Inflammatory macrophage treated with lipopolysaccharide for 1 hour (primary cell): ENCODE data around the gene DAAM1.

Source experiments
- DNase-seq, 2 donors: peaks; one replicate each; pipeline ENCODE4 v3.0.0-alpha.2; 2020 to 2022

The DAAM1 gene

DNA sequence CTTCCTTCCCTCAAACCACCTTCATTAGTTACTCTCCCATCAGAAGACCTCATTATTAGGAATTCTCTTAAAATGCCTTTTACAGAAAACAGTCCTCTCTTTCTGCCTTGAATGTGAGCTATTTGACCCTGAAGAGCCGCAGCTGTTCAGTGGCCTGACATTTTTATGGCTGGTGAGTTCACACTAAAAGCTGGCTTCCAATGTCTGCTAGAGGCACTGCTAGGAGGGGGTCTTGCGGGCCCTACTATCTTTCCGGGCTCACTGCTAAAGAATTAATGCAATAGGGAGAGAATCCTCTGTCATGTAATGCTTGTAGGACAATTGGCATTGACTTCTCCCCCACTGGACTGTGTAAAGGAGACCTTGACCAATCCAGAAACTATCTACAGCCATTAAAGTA is 189.0 kb downstream of the DAAM1 start:
- no peak for DNase-seq

DNA sequence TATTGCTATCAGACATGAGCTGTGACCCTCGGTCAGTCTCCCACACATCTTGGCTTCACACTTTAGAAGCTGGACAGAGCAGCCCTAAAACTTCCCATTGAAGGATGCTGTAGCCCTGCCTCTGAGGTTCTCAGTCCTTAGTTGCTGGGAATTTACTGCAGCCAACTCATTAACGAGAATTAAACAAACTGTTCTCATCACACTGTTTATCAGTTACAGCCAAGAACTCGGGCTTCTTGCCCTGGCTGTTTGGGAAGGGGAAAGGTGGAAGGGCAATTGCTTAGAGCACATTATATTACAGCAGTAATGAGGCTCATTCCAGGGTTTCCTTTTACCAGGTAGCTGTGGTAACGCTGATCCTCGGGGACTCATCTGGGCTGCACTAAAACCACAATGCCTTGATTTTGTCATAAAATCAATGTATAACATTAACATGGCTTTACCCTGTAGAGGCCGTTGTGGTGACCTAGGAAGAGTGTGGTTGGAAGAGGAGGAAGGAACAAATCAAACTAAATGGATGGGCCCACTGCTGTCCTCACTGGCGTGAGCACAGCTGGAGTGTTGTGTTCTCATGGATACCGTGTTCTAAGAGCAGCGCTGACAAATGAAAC is 189.6 kb downstream of the DAAM1 start:
- DNase-seq = no peak

DNA sequence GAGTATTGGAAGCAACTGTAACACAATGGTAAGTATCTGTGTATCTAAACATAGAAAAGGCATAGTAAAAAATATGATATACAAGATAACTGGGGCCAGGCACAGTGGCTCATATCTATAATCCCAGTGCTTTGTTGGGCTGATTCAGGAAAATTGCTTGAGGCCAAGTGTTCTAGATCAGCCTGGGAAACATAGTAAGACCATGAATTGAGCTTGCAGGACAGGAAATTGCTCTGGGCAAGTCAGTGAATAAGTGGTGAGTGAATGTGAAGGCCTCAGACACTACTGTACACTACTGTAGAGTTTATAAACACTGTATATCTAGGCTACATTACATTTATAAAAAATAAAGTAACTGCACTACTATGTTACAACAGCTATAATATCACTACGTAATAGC is 201.5 kb downstream of the DAAM1 start:
- DNase-seq = no peak

DNA sequence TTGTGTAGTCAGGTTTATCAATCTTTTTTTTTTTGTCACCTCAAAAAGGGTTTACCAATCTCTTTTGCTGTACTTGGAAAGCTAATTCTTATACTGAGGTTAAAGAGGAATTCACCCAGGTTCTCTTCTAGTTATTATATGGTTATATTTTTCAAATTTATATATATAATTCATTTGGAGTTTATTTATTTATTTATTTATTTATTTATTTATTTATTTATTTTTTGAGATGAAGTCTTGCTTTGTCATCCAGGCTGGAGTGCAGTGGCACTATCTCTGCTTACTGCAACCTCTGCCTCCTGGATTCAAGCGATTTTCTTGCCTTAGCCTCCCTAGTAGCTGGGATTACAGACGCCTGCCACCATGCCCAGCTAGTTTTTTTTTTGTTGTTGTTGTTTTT is 202.9 kb downstream of the DAAM1 start:
- no peak for DNase-seq

DNA sequence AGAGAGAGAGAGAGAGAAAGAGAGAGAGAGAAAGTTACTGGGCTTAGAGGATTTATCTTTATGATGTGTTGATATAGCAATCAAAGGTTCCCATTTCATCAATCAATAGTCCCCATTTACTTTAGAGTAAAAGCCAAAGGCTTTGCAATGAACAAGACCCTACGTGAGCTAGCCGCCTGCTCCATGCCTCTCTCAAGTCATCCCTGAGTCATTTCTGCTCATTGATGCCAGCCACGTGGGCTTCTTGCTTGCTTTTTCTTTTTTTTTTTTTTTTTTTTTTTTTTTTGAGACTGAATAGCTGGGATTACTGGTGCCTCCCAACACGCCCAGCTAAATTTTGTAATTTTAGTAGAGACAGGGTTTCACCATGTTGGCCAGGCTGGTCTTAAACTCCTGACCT is 205.8 kb downstream of the DAAM1 start:
- no peak for DNase-seq

DNA sequence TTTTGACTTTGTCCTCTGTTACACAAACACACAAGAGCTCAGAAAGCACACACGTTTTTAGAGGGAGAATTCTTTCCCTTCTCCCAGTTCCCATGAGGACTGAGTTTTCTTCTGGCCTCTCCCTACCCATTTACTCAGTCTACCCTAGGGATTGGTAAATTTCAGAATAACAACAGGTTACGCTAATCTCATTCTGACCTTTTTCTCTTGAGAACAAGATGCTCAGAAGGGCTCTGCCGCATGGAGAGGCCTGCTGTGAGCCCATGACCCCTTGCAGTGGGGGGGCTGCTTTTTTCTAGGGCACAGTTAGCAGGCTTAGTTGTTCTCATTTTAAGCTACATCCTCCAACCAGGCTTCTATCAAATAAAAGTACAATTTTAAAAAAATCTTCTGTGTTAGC is 207.2 kb downstream of the DAAM1 start:
- DNase-seq = no peak

DNA sequence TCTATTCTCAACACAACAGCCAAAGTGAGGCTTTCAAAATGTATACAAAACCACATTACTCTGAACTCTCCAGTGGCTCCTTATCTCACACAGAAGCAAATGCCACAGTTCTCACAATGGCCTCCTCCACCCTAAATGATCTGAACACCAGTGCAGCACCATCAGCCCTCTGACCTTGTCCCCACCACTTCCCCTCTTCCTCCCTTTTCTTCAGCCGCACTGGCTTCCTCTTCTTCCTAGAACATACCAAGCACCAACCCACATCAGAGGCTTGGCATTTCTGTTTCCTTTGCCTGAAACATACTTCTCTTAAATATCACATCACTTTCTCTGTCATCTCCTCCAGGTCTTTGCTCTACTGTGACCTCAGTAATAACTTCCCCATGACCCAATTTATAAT is 210.4 kb downstream of the DAAM1 start:
- peak; percentile 46 to 48 for DNase-seq

DNA sequence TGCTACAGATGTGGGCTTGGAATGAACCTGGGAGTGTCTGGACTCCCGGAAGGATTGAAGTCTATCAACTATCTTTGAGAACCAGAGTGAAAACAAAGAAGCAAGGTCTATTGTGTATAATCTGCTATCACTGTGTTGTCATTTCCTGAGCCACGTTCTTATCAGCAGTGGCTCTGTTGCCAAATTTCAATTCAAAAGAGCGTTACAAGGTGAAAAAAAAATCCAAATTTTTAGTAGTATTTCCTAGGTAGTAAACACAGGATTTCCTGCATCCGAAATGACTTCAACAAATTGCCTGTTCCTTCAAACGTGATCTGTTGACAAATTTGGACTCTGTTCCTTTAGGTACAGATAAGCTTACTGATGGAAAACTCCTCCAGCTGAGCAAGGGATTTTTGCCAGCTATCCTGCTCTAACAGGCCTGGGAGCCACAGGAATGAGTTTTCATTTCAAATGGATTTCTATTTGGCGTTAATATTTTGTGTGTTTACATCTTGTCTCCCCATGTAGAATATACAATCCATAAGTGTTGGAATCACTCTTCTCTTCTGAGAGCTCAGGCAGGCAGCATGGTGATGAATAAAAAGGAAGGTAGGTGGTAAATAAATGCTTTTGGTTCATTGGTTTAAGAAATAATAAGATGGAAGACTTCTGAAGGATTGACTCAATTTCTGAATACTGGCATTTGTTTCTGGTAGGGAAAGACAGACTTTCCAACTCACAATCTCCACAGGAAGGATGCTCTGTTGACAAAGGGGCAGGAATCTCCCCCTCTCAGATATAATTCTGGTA is 218.2 kb downstream of the DAAM1 start:
- no peak for DNase-seq

DNA sequence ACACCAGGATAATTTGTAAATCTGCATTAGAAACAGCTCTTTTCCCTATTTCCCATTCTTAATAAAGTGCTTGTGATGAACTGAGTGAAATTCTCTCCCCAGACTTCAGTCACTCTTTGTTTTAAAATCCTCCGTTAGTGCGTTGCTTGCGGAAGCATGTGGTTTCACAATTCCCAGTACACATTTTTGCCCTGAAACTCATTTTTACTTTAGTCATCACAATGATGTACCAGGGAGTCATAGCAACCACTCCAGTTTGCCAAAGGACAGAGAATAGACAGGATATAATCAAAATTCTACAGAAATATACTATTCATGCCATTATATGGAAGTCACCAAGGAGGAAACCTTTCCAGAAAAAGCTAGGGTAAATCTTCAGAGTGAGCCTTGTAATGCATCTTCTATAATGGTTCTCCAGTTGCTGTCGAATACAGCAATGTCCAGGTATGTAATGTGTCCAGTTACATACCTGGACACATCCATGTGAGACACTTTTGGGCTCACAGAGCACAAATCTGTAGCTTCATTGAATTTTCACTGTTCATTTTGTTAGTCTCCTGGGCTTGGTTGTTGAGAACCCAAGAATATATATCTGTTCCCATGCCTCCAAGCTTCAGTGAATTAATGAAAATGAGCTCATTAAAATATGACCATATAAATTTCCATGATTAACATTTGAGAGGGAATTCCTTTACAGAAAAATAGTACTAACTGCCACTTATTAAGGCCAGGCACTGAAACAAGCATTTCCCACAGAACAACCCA is 219.0 kb downstream of the DAAM1 start:
- DNase-seq = peak in 1 of 2 donors; percentile 10

DNA sequence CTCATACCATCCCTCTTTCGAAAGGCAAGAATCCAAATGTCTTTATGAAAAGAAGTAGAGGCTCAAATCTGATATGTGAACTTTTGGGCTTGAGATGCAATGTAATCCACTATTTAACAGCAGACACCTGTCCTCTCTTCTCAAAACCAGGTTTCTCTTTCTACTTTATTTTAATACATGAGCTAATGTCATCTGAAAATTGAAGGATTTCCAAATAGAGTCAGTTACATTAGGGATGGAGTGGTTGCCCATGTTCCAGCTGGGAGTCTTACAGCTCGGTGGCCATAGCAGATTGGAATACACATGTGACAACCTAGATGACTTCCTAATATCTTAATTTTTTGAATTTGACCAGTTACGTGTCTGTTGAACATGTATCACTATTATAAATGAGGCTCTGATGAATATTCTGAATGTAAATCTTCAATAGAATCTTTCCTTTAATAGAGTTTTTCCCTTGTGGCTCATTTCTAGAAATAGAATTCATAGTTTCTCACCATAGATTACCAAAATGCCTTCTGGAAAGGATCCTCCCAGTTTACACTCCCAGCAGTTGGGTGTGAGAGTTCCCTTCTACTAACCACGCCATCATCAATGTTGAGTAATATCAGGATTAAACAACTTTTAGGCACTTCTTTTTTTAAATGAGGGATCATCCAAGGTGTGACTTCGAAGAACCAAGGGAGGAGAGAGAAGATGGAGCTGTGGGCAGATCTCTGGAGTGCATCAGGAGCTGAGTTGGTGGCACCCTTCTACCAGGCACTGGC is 227.6 kb downstream of the DAAM1 start:
- no peak for DNase-seq

DNA sequence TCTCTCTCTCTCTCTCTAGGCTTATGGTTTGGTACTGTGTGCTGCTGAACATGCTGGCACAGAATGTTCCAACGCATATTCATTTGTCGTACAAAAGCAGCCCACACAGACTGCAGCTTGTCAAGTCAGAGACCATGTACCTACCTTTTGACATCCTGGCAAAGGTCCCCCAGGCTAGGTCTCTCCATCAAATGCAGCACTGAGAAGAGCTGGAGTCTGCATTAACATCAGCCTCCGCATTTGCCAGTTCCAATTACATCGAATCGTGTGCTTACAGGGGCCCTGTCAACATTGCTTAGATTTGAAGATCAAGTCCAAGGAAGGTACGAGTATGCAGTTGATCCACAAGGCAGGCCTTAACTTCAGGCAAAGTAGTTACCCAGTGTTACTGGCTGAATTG is 228.8 kb downstream of the DAAM1 start:
- no peak for DNase-seq

DNA sequence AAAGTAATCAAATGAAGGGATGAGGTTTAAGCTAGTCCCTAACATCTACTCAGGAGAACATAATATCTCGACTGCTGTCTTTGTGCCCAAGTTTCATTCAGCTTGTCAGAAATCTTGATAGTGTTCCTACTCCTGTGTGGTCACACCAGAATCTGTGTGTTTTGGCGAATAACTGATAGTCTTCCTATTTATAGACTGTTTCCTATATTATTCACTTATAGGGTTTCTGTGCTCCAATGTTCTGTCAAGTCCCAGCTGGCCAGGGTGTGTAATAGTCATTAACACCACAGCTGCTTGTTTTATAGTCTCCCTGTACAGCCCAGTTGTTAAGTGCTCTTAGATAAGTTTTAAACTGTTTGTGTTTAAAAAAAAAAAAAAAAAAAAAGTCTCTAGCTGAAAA is 230.8 kb downstream of the DAAM1 start:
- no peak for DNase-seq
